HG03025 (cell line): ENCODE results near the gene RGSL1.

ENCODE experiments used
- ATAC-seq: cut with Tn5 transposase; IDR thresholded peaks from one replicate; pipeline ENCODE4 v1.9.1; 2021; ENCODE audit warnings: mild to moderate bottlenecking, moderate library complexity; ENCODE audit not compliant: unreplicated experiment, low FRiP score

RGSL1 gene

DNA sequence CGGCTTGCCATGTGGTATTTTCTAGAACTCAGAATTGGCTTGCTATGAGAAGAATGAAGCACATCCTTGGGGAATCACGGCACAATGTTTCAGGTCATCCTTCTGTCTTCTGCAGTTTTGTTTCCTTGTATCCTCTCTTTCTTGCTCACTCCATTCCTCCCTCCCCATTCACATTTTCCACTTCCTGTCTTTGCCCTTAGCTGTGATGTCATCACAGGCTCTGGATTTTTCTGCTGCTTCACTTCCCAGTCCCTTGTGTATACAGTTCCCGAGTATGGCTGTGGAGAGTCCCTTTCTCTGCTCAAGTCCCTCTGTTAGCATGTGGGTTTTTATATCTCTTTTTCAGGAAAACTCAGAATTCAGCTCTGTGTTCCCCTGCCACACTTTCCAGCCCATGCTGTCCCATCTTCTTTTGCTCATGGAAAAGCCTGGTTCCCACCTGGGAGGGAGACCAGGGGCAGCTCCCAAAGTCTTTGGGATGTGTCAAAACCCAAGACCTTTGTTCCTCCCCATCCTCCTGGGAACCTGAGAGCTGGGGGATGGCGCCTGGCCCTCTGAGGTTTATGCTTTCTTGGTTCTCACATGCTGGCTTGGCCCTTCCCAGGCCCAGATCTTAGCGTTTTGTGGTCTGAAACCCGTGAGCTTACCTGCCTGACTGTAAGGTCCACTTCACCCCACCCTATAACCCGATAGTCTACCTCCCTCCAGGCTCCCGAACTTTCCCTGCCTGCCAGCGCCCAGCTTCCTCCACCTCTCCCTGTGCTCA lies 159.1 kb downstream of the RGSL1 start:
- no peak for ATAC-seq
